Astrocyte (in vitro differentiated cells and primary cell): ENCODE results near the gene UBTD2.
"Not testable (repeated sequence)": the region's sequence is repeated elsewhere in the genome, so short reads cannot be mapped to it uniquely, and the experiment has no call there.

Source experiments
- CTCF ChIP-seq: IDR thresholded peaks from 2 replicates; pipeline ENCODE4 v1.5.1; 2011; ENCODE audit warnings: low read depth, mild to moderate bottlenecking, inconsistent platforms, low read length, moderate library complexity; ENCODE audit not compliant: insufficient read depth
- EZH2 ChIP-seq: IDR thresholded peaks from 2 replicates; pipeline ENCODE4 v1.6.1; 2012; ENCODE audit warnings: mild to moderate bottlenecking, low read length, inconsistent platforms; ENCODE audit not compliant: insufficient read depth

GRCh38 chr5:172205984-172206383 is 77.6 kb downstream of the UBTD2 start:
- TF ChIP-seq CTCF, EZH2: not testable (repeated sequence)
